NCI-H460 (cell line): Measurements from ENCODE around the gene HIC1. TPM values are rescaled to one million over a fixed set of nuclear protein-coding genes. Genes with fewer than 3 reads are reported as not detected.
"Not testable (repeated sequence)": the region's sequence is repeated elsewhere in the genome, so short reads cannot be mapped to it uniquely, and the experiment has no call there.

Experiments
- DNase-seq: peaks from one replicate; pipeline ENCODE4 v3.0.0-alpha.2; 2016; ENCODE audit warnings: low read depth; ENCODE audit errors: extremely low read depth
- polyA plus RNA-seq: library from polyadenylated mRNA; depleted of rRNA; stranded (reverse); fragments of >200 nt; gene quantifications from 2 replicates; pipeline ENCODE4 v1.2.3, GENCODE V29; 2014; cell fraction: nucleus; rRNA removed
- total RNA-seq: library from RNA; depleted of rRNA; stranded (reverse); fragments of >200 nt; shearing (Covaris generic); gene quantifications from 2 replicates; pipeline ENCODE4 v1.2.3, GENCODE V29; 2014; rRNA removed

HIC1 gene
- 0.12 TPM in 2 replicates for total RNA-seq
- polyA plus RNA-seq: 0.19 and 0.58 TPM in 2 replicates

- peak; percentile 46 for DNase-seq
Measured at GRCh38 chr17:2054512-2055291, at the start of gene HIC1. TSS of gene HIC1 (plus strand) at chr17:2055103. CDS start at chr17:2056691, 1,588 bp downstream.

GRCh38 chr17:2008332-2009126, 46.4 kb upstream of the HIC1 start:
- DNase-seq: no peak

- no peak for DNase-seq
Measured at GRCh38 chr17:2009737-2010136, 45.2 kb upstream of the HIC1 start.

GRCh38 chr17:2011411-2012371, 43.2 kb upstream of the HIC1 start:
- no peak for DNase-seq

GRCh38 chr17:2012499-2012898, 42.4 kb upstream of the HIC1 start:
- DNase-seq: no peak

- DNase-seq: not testable (repeated sequence)
Measured at GRCh38 chr17:2013220-2013993, 41.5 kb upstream of the HIC1 start.

- DNase-seq: no peak
Measured at GRCh38 chr17:2013994-2014317, 40.9 kb upstream of the HIC1 start.

- no peak for DNase-seq
Measured at GRCh38 chr17:2015314-2015713, 39.6 kb upstream of the HIC1 start.

GRCh38 chr17:2016494-2016893, 38.4 kb upstream of the HIC1 start:
- DNase-seq: no peak

GRCh38 chr17:2017274-2017941, 37.5 kb upstream of the HIC1 start:
- no peak for DNase-seq

GRCh38 chr17:2018716-2019510, 36.0 kb upstream of the HIC1 start:
- no peak for DNase-seq

GRCh38 chr17:2019723-2020122, 35.2 kb upstream of the HIC1 start:
- no peak for DNase-seq

GRCh38 chr17:2020721-2021120, 34.2 kb upstream of the HIC1 start:
- no peak for DNase-seq

- no peak for DNase-seq
Measured at GRCh38 chr17:2022647-2023240, 32.2 kb upstream of the HIC1 start.

- no peak for DNase-seq
Measured at GRCh38 chr17:2023256-2023655, 31.6 kb upstream of the HIC1 start.

GRCh38 chr17:2023692-2024571, 31.0 kb upstream of the HIC1 start:
- no peak for DNase-seq

GRCh38 chr17:2024572-2025219, 30.2 kb upstream of the HIC1 start:
- no peak for DNase-seq
